Endothelial cell of umbilical vein (primary cell): Measurements from ENCODE around the gene LILRA1. TPM values are rescaled to one million over a fixed set of nuclear protein-coding genes. Genes with fewer than 3 reads are reported as not detected.

ENCODE experiments used
- BruUV-seq: library from RNA; stranded (reverse); fragments of 400-500 nt; replicated peaks from 2 replicates; lab custom pipeline; 2021; lab: Mats Ljungman, UMichigan
- CTCF ChIA-PET: fragments of 300-600, 350-600 bp; sonication (Branson Sonifier 250); formaldehyde crosslinking; loops from one replicate; lab custom pipeline; 2021; ENCODE audit warnings: antibody characterized with exemption, inconsistent platforms; lab: Charles Lee
- POLR2A ChIA-PET: fragments of 300-600, 350-600 bp; sonication (Branson Sonifier 250); formaldehyde crosslinking; loops from one replicate; lab custom pipeline; 2021; ENCODE audit warnings: antibody characterized with exemption, inconsistent platforms; lab: Charles Lee
- DNase-seq: peaks from one replicate; pipeline ENCODE4 v3.0.0-alpha.2; 2011; ENCODE audit warnings: low read depth, low spot score
- FAIRE-seq: peaks from 2 replicates; lab custom pipeline; 2011; peaks lifted over from hg19 to GRCh38; lab: Jason Lieb, UNC
- H2AFZ ChIP-seq: 2 replicates; pipeline ENCODE4 v1.6.0; 2012; ENCODE audit warnings: low read depth, low read length, control low read depth, inconsistent platforms
- H3K27ac ChIP-seq: 2 replicates; pipeline ENCODE4 v1.5.1; 2011; ENCODE audit warnings: low read depth, mild to moderate bottlenecking, control low read depth, low read length, moderate library complexity; ENCODE audit not compliant: insufficient read depth
- H3K27me3 ChIP-seq, 2 experiments: 2 replicates each; pipeline versions ENCODE4 v1.6.0 to v1.6.1; 2011; ENCODE audit warnings: low read length in 2 of 2, mixed read lengths in 1 of 2; ENCODE audit not compliant: control insufficient read depth in 2 of 2, insufficient read depth in 2 of 2
- H3K36me3 ChIP-seq, 2 experiments: 2 replicates in 1 of 2; 3 replicates in 1 of 2; pipeline ENCODE4 v1.5.1; 2011; ENCODE audit warnings: low read length in 2 of 2, mild to moderate bottlenecking in 1 of 2, moderate library complexity in 1 of 2; ENCODE audit not compliant: control insufficient read depth in 2 of 2, insufficient read depth in 2 of 2; ENCODE audit errors: extremely low read depth in 1 of 2
- H3K4me1 ChIP-seq: 3 replicates; pipeline ENCODE4 v1.5.1; 2011; ENCODE audit warnings: mild to moderate bottlenecking, low read length; ENCODE audit not compliant: control insufficient read depth, insufficient read depth; ENCODE audit errors: extremely low read depth
- H3K4me2 ChIP-seq: 2 replicates; pipeline ENCODE4 v1.6.1; 2011; ENCODE audit warnings: low read length, control low read depth, mixed read lengths; ENCODE audit not compliant: insufficient read depth
- H3K4me3 ChIP-seq, 3 experiments: fragments of 200-600 bp in 1 of 3; sonication (generic), shearing (Covaris generic) in 1 of 3; replicated peaks in 1 of 3; 2 replicates each; pipeline ENCODE4 v1.5.1; 2011 to 2016; ENCODE audit warnings: control low read depth in 3 of 3, low read length in 3 of 3, mild to moderate bottlenecking in 2 of 3, inconsistent platforms in 1 of 3, low read depth in 1 of 3, moderate library complexity in 1 of 3; ENCODE audit not compliant: insufficient read depth in 1 of 3
- H3K79me2 ChIP-seq: 2 replicates; pipeline ENCODE4 v1.6.0; 2012; ENCODE audit warnings: low read length, inconsistent platforms; ENCODE audit not compliant: control insufficient read depth, insufficient read depth
- H3K9ac ChIP-seq: replicated peaks from 2 replicates; pipeline ENCODE3; 2011; ENCODE audit warnings: low read length, control low read depth; ENCODE audit not compliant: insufficient read depth; ENCODE audit errors: extremely low read depth
- H3K9me1 ChIP-seq: replicated peaks from 3 replicates; pipeline ENCODE4 v1.6.0; 2011; ENCODE audit warnings: mild to moderate bottlenecking, low read length; ENCODE audit not compliant: control insufficient read depth, insufficient read depth; ENCODE audit errors: extremely low read depth
- H3K9me3 ChIP-seq: replicated peaks from 2 replicates; pipeline ENCODE4 v1.5.1; 2012; ENCODE audit warnings: low read length, inconsistent platforms; ENCODE audit not compliant: control insufficient read depth, insufficient read depth
- H4K20me1 ChIP-seq: replicated peaks from 2 replicates; pipeline ENCODE3; 2011; ENCODE audit warnings: mild to moderate bottlenecking, low read length; ENCODE audit not compliant: control insufficient read depth, insufficient read depth; ENCODE audit errors: extremely low read depth
- CTCF ChIP-seq, 2 donors: IDR thresholded peaks; 1 replicate in 1 of 2; 2 replicates in 1 of 2; pipeline ENCODE4 v1.5.1; 2011; ENCODE audit warnings: low read length in 2 of 2, mild to moderate bottlenecking in 2 of 2, moderate library complexity in 2 of 2, control low read depth in 1 of 2, inconsistent platforms in 1 of 2, low read depth in 1 of 2; ENCODE audit not compliant: insufficient read depth in 1 of 2; ENCODE audit errors: extremely low read depth in 1 of 2
- EZH2 ChIP-seq: IDR thresholded peaks from 2 replicates; pipeline ENCODE4 v1.6.1; 2012; ENCODE audit warnings: borderline replicate concordance, low read depth, mild to moderate bottlenecking, moderate library complexity, low read length, inconsistent platforms; ENCODE audit not compliant: severe bottlenecking
- FOS ChIP-seq: IDR thresholded peaks from 2 replicates; pipeline ENCODE4 v1.6.1; 2011; ENCODE audit warnings: mild to moderate bottlenecking, low read length, moderate library complexity, borderline replicate concordance; ENCODE audit not compliant: insufficient read depth
- GATA2 ChIP-seq: IDR thresholded peaks from 2 replicates; pipeline ENCODE4 v1.7.0; 2011; ENCODE audit warnings: low read depth, mild to moderate bottlenecking, moderate library complexity, mixed read lengths, low read length; ENCODE audit not compliant: insufficient read length, insufficient read depth
- JUN ChIP-seq: IDR thresholded peaks from 2 replicates; pipeline ENCODE4 v1.6.1; 2011; ENCODE audit warnings: borderline replicate concordance, low read depth; ENCODE audit not compliant: insufficient read length, insufficient read depth
- MAX ChIP-seq: IDR thresholded peaks from 2 replicates; pipeline ENCODE4 v1.6.1; 2011; ENCODE audit not compliant: insufficient read depth, insufficient read length
- MYC ChIP-seq: IDR thresholded peaks from one replicate; pipeline ENCODE4 v1.6.1; 2011; ENCODE audit warnings: mild to moderate bottlenecking, low read depth, low read length
- POLR2A ChIP-seq: IDR thresholded peaks from 2 replicates; pipeline ENCODE4 v1.6.1; 2012; ENCODE audit warnings: low read depth, mild to moderate bottlenecking, control low read depth, low read length
- POLR2AphosphoS5 ChIP-seq: IDR thresholded peaks from 2 replicates; pipeline ENCODE4 v1.6.1; 2012; ENCODE audit warnings: low read depth, mild to moderate bottlenecking, control low read depth, low read length, moderate library complexity; ENCODE audit not compliant: insufficient read depth
- dilution Hi-C: fragments of 300-500 bp; cut with MboI; formaldehyde crosslinking; loops from one replicate; pipeline ENCODE4 v1.15.0; 2019; ENCODE audit warnings: low sequenced_read_pairs; ENCODE audit not compliant: extremely low pct_ligation_motif_present
- intact Hi-C: fragments of 100-400 bp; cut with micrococcal nuclease; formaldehyde crosslinking; loops from one replicate; pipeline ENCODE4 v1.10.0; 2022
- polyA plus RNA-seq, 4 experiments: library from polyadenylated mRNA; depleted of rRNA in 3 of 4; stranded (reverse) in 3 of 4; unstranded in 1 of 4; fragments of >200 nt; gene quantifications; 2 replicates each; pipeline versions ENCODE4 v1.2.1 to v1.2.3, GENCODE V29; 2011 to 2012; ENCODE audit warnings: missing spikeins in 1 of 4
- total RNA-seq: library from RNA; stranded (reverse); gene quantifications from 2 replicates; pipeline ENCODE4 v1.2.3, GENCODE V29; 2021

LILRA1 gene
- total and polyA plus RNA-seq, 2 donors (not counting 3 experiments of a cell fraction or from before 2014, with no cell fraction given) = not detected

GRCh38 chr19:54609356-54609791 lies 15.9 kb downstream of the LILRA1 start:
- Histone ChIP-seq H3K27me3 (no peaks in the 10 kb centered on the region), H3K36me3 (no peaks in the 10 kb centered on the region), H2AFZ (no peak overlapping the region), H3K4me2 (no peak overlapping the region), H3K9me3 (no peaks in the 10 kb centered on the region), H3K9ac (no peak overlapping the region), H4K20me1 (no peaks in the 10 kb centered on the region), H3K79me2 (no peaks in the 10 kb centered on the region), H3K27ac (no peak overlapping the region), H3K9me1 (no peaks in the 10 kb centered on the region), H3K4me1 (no peaks in the 10 kb centered on the region), H3K4me3 (no peak overlapping the region)
- intact Hi-C loops (no loop called here), dilution Hi-C loops (no loop called here)
- ChIA-PET CTCF (no interaction called here), POLR2A (no interaction called here)
- FAIRE-seq (no peak), DNase-seq (no peak)
- TF ChIP-seq CTCF (IDR thresholded peaks at IDR 0.05; ENCODE audit: extremely low read depth in 1 of 2, insufficient read depth in 1 of 2, low read depth in 1 of 2, low read length in 2 of 2) (no peak), MAX (no peak), MYC (no peak), EZH2 (no peak), GATA2 (no peak), FOS (no peak), JUN (no peak), POLR2A (no peak), POLR2AphosphoS5 (no peak)
- no TSS peak for BruUV-seq
